OCI-LY1 (cell line): ENCODE results near the gene CORO2B.

Source experiments
- CTCF ChIP-seq: fragments of 200-600 bp; sonication (generic), shearing (Covaris generic); IDR thresholded peaks from 2 replicates; pipeline ENCODE4 v1.5.1; 2017; ENCODE audit warnings: mild to moderate bottlenecking, antibody characterized with exemption, low read length, moderate library complexity, mixed read lengths
- EZH2 ChIP-seq: fragments of 200-600 bp; sonication (generic), shearing (Covaris generic); IDR thresholded peaks from 2 replicates; pipeline ENCODE4 v1.8.0; 2017; ENCODE audit warnings: borderline replicate concordance, mixed run types, mild to moderate bottlenecking, antibody characterized with exemption, low read length, moderate library complexity, mixed read lengths

DNA sequence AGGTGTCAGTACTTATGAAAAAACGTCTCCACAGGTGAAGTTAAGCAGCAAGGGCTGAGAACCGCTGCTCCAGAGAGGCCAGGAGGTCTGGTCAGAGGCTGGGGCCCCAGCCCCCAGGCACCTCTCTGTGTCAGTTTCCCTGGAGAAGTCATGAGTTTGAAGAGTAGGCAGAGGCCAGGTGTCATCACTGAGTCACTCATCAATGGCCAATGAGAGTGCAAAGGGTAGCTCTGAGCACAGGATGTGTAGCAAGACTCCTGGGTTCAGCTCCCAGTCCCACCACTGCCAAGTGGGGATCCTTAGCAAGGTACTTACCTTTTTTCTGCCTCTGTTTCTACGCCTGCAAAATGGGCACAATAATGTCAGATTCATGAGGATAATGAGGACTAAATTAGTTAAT lies 47.9 kb downstream of the CORO2B start:
- TF ChIP-seq CTCF: no peak
- TF ChIP-seq EZH2: no peak
